H1 (cell line): ENCODE results near the gene MOSMO. TPM values are rescaled to one million over a fixed set of nuclear protein-coding genes. Genes with fewer than 3 reads are reported as not detected.

Experiments used
- CTCF ChIA-PET: fragments of 300-600 bp; sonication (Branson Sonifier 250); formaldehyde crosslinking; loops from one replicate; lab custom pipeline; 2021; ENCODE audit not compliant: partially characterized antibody; lab: Charles Lee
- POLR2A ChIA-PET: fragments of 300-600 bp; sonication (Branson Sonifier 250); formaldehyde crosslinking; loops from one replicate; lab custom pipeline; 2021; ENCODE audit warnings: inconsistent platforms; ENCODE audit not compliant: partially characterized antibody; lab: Charles Lee
- DNase-seq, 2 experiments: peaks; one replicate each; pipeline versions ENCODE4 v3.0.0 to v3.0.0-alpha.2; 2010 to 2022; ENCODE audit warnings: low spot score in 2 of 2, low read depth in 1 of 2, mixed read lengths in 1 of 2
- FAIRE-seq: peaks from 2 replicates; lab custom pipeline; 2011; peaks lifted over from hg19 to GRCh38; lab: Jason Lieb, UNC
- H2AFZ ChIP-seq: 2 replicates; pipeline ENCODE4 v1.8.1; 2012; ENCODE audit warnings: low read length, inconsistent platforms
- H2AK5ac ChIP-seq: 2 replicates; pipeline ENCODE4 v1.6.1; 2013; ENCODE audit warnings: low read depth, low read length
- H2BK120ac ChIP-seq: replicated peaks from 2 replicates; pipeline ENCODE3; 2013; ENCODE audit warnings: low read depth, low read length, inconsistent platforms
- H2BK12ac ChIP-seq: 2 replicates; pipeline ENCODE4 v1.6.1; 2013; ENCODE audit warnings: low read depth, low read length
- H2BK15ac ChIP-seq: 2 replicates; pipeline ENCODE4 v1.6.1; 2013; ENCODE audit warnings: low read length
- H2BK20ac ChIP-seq: 2 replicates; pipeline ENCODE4 v1.6.1; 2013; ENCODE audit warnings: low read length
- H2BK5ac ChIP-seq: 2 replicates; pipeline ENCODE4 v1.6.1; 2013; ENCODE audit warnings: low read depth, low read length
- H3K14ac ChIP-seq: 2 replicates; pipeline ENCODE4 v1.6.1; 2013; ENCODE audit warnings: inconsistent platforms; ENCODE audit not compliant: insufficient read length
- H3K18ac ChIP-seq: 2 replicates; pipeline ENCODE4 v1.6.1; 2013; ENCODE audit warnings: low read length; ENCODE audit errors: extremely low read depth
- H3K23ac ChIP-seq: 2 replicates; pipeline ENCODE4 v1.6.1; 2013; ENCODE audit warnings: inconsistent platforms; ENCODE audit not compliant: insufficient read length
- H3K23me2 ChIP-seq: 2 replicates; pipeline ENCODE4 v1.6.1; 2013; ENCODE audit warnings: low read depth, low read length
- H3K27ac ChIP-seq: 2 replicates; pipeline ENCODE4 v1.6.1; 2011; ENCODE audit warnings: low read depth, low read length, inconsistent platforms
- H3K27me3 ChIP-seq, 4 experiments: replicated peaks in 1 of 4; 1 replicate in 1 of 4; 2 replicates in 3 of 4; pipeline versions ENCODE4 v1.6.1 to v1.8.1; 2011 to 2013; ENCODE audit warnings: low read length in 3 of 4, mild to moderate bottlenecking in 3 of 4, inconsistent platforms in 2 of 4, mixed read lengths in 2 of 4, moderate library complexity in 1 of 4; ENCODE audit not compliant: control insufficient read depth in 3 of 4, insufficient read depth in 3 of 4; ENCODE audit errors: extremely low read depth in 1 of 4
- H3K36me3 ChIP-seq, 4 experiments: 2 replicates each; pipeline versions ENCODE4 v1.6.1 to v1.8.1; 2011 to 2013; ENCODE audit warnings: mild to moderate bottlenecking in 4 of 4, low read length in 3 of 4, moderate library complexity in 2 of 4, control low read depth in 1 of 4, inconsistent platforms in 1 of 4; ENCODE audit not compliant: insufficient read depth in 4 of 4, control insufficient read depth in 2 of 4
- H3K4ac ChIP-seq: replicated peaks from 2 replicates; pipeline ENCODE3; 2013; ENCODE audit warnings: low read length, low read depth, mixed read lengths, inconsistent platforms; ENCODE audit not compliant: insufficient read length
- H3K4me1 ChIP-seq, 4 experiments: replicated peaks in 1 of 4; 1 replicate in 1 of 4; 2 replicates in 3 of 4; pipeline versions ENCODE4 v1.6.1 to v1.8.1; 2011 to 2013; ENCODE audit warnings: low read length in 3 of 4, inconsistent platforms in 2 of 4, mixed read lengths in 1 of 4; ENCODE audit not compliant: insufficient read depth in 4 of 4, control insufficient read depth in 3 of 4
- H3K4me2 ChIP-seq, 2 experiments: 2 replicates each; pipeline versions ENCODE4 v1.6.1 to v1.8.1; 2011 to 2013; ENCODE audit warnings: low read depth in 2 of 2, low read length in 2 of 2, control low read depth in 1 of 2, inconsistent platforms in 1 of 2, mild to moderate bottlenecking in 1 of 2; ENCODE audit not compliant: insufficient read depth in 1 of 2
- H3K4me3 ChIP-seq, 4 experiments: fragments of 200-600, 300-600 bp in 1 of 4; sonication (generic), shearing (Covaris generic), sonication (Bioruptor Twin) in 1 of 4; 2 replicates each; pipeline versions ENCODE4 v1.5.1 to v1.8.1; 2011 to 2016; ENCODE audit warnings: low read length in 4 of 4, low read depth in 3 of 4, control low read depth in 2 of 4, inconsistent platforms in 2 of 4, mild to moderate bottlenecking in 2 of 4, mixed read lengths in 1 of 4, moderate library complexity in 1 of 4; ENCODE audit not compliant: insufficient read depth in 2 of 4; ENCODE audit errors: extremely low read depth in 1 of 4
- H3K56ac ChIP-seq: replicated peaks from 2 replicates; pipeline ENCODE3; 2013; ENCODE audit warnings: low read depth, mild to moderate bottlenecking, mixed read lengths, low read length, inconsistent platforms; ENCODE audit not compliant: insufficient read length
- H3K79me1 ChIP-seq: 2 replicates; pipeline ENCODE4 v1.6.1; 2013; ENCODE audit warnings: low read depth, low read length, control low read depth
- H3K79me2 ChIP-seq, 2 experiments: 2 replicates each; pipeline versions ENCODE4 v1.6.1 to v1.8.1; 2012 to 2013; ENCODE audit warnings: low read length in 2 of 2, mild to moderate bottlenecking in 2 of 2, inconsistent platforms in 1 of 2; ENCODE audit not compliant: insufficient read depth in 2 of 2, control insufficient read depth in 1 of 2
- H3K9ac ChIP-seq, 4 experiments: replicated peaks in 1 of 4; 1 replicate in 1 of 4; 2 replicates in 3 of 4; pipeline versions ENCODE4 v1.6.1 to v1.8.1; 2011 to 2013; ENCODE audit warnings: low read depth in 3 of 4, low read length in 3 of 4, control low read depth in 2 of 4, mild to moderate bottlenecking in 2 of 4, moderate library complexity in 2 of 4, inconsistent platforms in 1 of 4; ENCODE audit errors: extremely low read depth in 1 of 4
- H3K9me3 ChIP-seq, 2 experiments: 2 replicates each; pipeline versions ENCODE4 v1.6.1 to v1.8.1; 2012 to 2013; ENCODE audit warnings: mild to moderate bottlenecking in 2 of 2, moderate library complexity in 2 of 2, control low read depth in 1 of 2, inconsistent platforms in 1 of 2, low read depth in 1 of 2, low read length in 1 of 2, mixed read lengths in 1 of 2; ENCODE audit not compliant: insufficient read depth in 2 of 2
- H4K20me1 ChIP-seq, 2 experiments: replicated peaks in 1 of 2; 2 replicates each; pipeline versions ENCODE3 to v1.8.1; 2011 to 2013; ENCODE audit warnings: inconsistent platforms in 2 of 2, low read length in 2 of 2, mild to moderate bottlenecking in 1 of 2; ENCODE audit not compliant: insufficient read depth in 2 of 2, control insufficient read depth in 1 of 2
- H4K5ac ChIP-seq: 2 replicates; pipeline ENCODE4 v1.6.1; 2013; ENCODE audit warnings: low read length, low read depth, mixed read lengths, inconsistent platforms; ENCODE audit not compliant: insufficient read length
- H4K8ac ChIP-seq: 2 replicates; pipeline ENCODE4 v1.8.0; 2013; ENCODE audit warnings: mild to moderate bottlenecking, moderate library complexity, low read length, inconsistent platforms; ENCODE audit not compliant: insufficient read depth; ENCODE audit errors: extremely low read depth
- H4K91ac ChIP-seq: replicated peaks from 2 replicates; pipeline ENCODE3; 2013; ENCODE audit warnings: low read length, mixed read lengths, inconsistent platforms; ENCODE audit not compliant: insufficient read length
- BACH1 ChIP-seq: IDR thresholded peaks from 2 replicates; pipeline ENCODE4 v1.6.1; 2012; ENCODE audit warnings: low read length, improper control_type of control experiment
- EP300 ChIP-seq, 2 experiments: IDR thresholded peaks; 1 replicate in 1 of 2; 2 replicates in 1 of 2; pipeline ENCODE4 v1.6.1; 2011 to 2012; ENCODE audit warnings: low read depth in 2 of 2, low read length in 2 of 2, mild to moderate bottlenecking in 2 of 2, borderline replicate concordance in 1 of 2, inconsistent platforms in 1 of 2, moderate library complexity in 1 of 2
- JUN ChIP-seq: IDR thresholded peaks from 2 replicates; pipeline ENCODE4 v1.6.1; 2011; ENCODE audit warnings: low read depth, mild to moderate bottlenecking, improper control_type of control experiment, low read length
- SIX5 ChIP-seq: IDR thresholded peaks from 2 replicates; pipeline ENCODE4 v1.6.1; 2011; ENCODE audit warnings: mild to moderate bottlenecking, low read depth, low read length
- WGBS, 2 experiments: shearing (Covaris generic) in 1 of 2; methylation state at CpG; one replicate each; pipeline versions ENCODE4 v1.1.6 to v1.1.7; 2013 to 2015; ENCODE audit warnings: low lambda C conversion rate in 2 of 2, mixed read lengths in 2 of 2, inconsistent platforms in 1 of 2, low coverage in 1 of 2, missing lambda C conversion rate in 1 of 2; ENCODE audit not compliant: insufficient replicate concordance in 2 of 2, insufficient coverage in 1 of 2, insufficient read length in 1 of 2; ENCODE audit errors: extremely low coverage in 1 of 2, missing lambda C conversion rate in 1 of 2; 5-methylcytosine and 5-hydroxymethylcytosine counted together
- polyA plus RNA-seq, 7 experiments: library from polyadenylated mRNA; depleted of rRNA in 3 of 7; stranded (reverse) in 5 of 7; unstranded in 2 of 7; fragments of >200 nt in 5 of 7; fragments of 200-250 nt in 2 of 7; gene quantifications; 1 replicate in 5 of 7; 2 replicates in 1 of 7; 4 replicates in 1 of 7; pipeline versions ENCODE4 v1.2.1 to v1.2.3, GENCODE V29; 2011 to 2013; ENCODE audit warnings: missing spikeins in 2 of 7, mixed read lengths in 2 of 7
- total RNA-seq: library from RNA; stranded (reverse); fragmentation: NEBNext Ultra II Directional; extraction: Animal tissue kit (Norgen Biotek cat#: 25700); gene quantifications from 2 replicates; pipeline ENCODE4 v1.2.1, GENCODE V29; 2021

MOSMO gene
- total and polyA plus RNA-seq, 2 of the 8 experiments (the other 6 are each of a cell fraction or from before 2014, with no cell fraction given): 8.6 to 14.8 TPM

- Histone ChIP-seq H3K18ac (no peak overlapping the region), H2BK12ac (no peak overlapping the region), H3K79me1 (no peaks in the 10 kb centered on the region), H2BK20ac (no peak overlapping the region), H3K27me3 (0 out of 7 replicates have a peak, but pooled peaks cover 0 to 2% (median under 1%) of the 10 kb centered on the region in 4 experiments), H4K20me1 (no peaks in the 10 kb centered on the region), H3K9ac (no peak overlapping the region), H2BK5ac (no peak overlapping the region), H3K9me3 (no peaks in the 10 kb centered on the region), H3K23ac (no peak overlapping the region), H3K79me2 (no peaks in the 10 kb centered on the region), H3K27ac (no peak overlapping the region), H2BK120ac (no peak overlapping the region), H3K36me3 (no peaks in the 10 kb centered on the region), H3K4ac (no peak overlapping the region), H3K23me2 (peaks cover 6% of the 10 kb centered on the region; the same call in 1 of the 2 replicates), H3K56ac (no peak overlapping the region), H2AFZ (no peak overlapping the region), H3K4me1 (peaks cover 0 to 6% (median 1%) of the 10 kb centered on the region in 4 experiments; a peak in 1 of 7 replicates), H3K4me3 (no peak overlapping the region), H3K4me2 (no peak overlapping the region), H2BK15ac (no peak overlapping the region), H4K5ac (no peak overlapping the region), H3K14ac (no peak overlapping the region), H4K8ac (no peak overlapping the region), H2AK5ac (no peak overlapping the region), H4K91ac (no peak overlapping the region)
- ChIA-PET POLR2A (no interaction called here), CTCF (interaction anchor here (0.7 to 19.4 kb wide), 5 partner anchors 43 to 183 kb away, joined by 3 to 247 read pairs (median 7); no protein-coding TSS in a partner anchor)
- no peak for FAIRE-seq
- DNase-seq: no peak
- 83% methylated on average over 3 of the region's 4 CpGs; no CpG with 5 or more reads in 1 of the 2 experiments for WGBS, 2 experiments
- TF ChIP-seq SIX5: no peak
- no peak for TF ChIP-seq BACH1
- no peak for TF ChIP-seq EP300 (IDR thresholded peaks at IDR 0.05; ENCODE audit: borderline replicate concordance in 1 of 2, low read depth in 2 of 2, low read length in 2 of 2)
- TF ChIP-seq JUN: no peak
Observed at GRCh38 chr16:22003195-22003594, 4.7 kb upstream of the MOSMO start.
